Naive B cell (primary cell): ENCODE measurements around the gene GABPB1. TPM values are rescaled to one million over a fixed set of nuclear protein-coding genes. Genes with fewer than 3 reads are reported as not detected.

ENCODE experiments used
- ATAC-seq, 2 donors: fragments of 150-1000 bp; cut with Tn5 transposase; 2 replicates each; pipeline ENCODE4 v1.10.0; 2021; ENCODE audit warnings: low read depth in 2 of 2, mild to moderate bottlenecking in 2 of 2, moderate library complexity in 2 of 2
- DNase-seq: peaks from one replicate; pipeline ENCODE4 v3.0.0; 2022
- H3K27ac Mint-ChIP-seq, 6 donors: one replicate each; pipeline ENCODE4 v1.8.0; 2020 to 2022; ENCODE audit warnings: mild to moderate bottlenecking in 6 of 6, mixed read lengths in 6 of 6, moderate library complexity in 5 of 6, inconsistent platforms in 2 of 6
- H3K27me3 Mint-ChIP-seq, 3 donors: one replicate each; pipeline ENCODE4 v1.8.0; 2021 to 2022; ENCODE audit warnings: mixed read lengths in 3 of 3, mild to moderate bottlenecking in 1 of 3
- H3K36me3 Mint-ChIP-seq, 2 donors: one replicate each; pipeline ENCODE4 v1.8.0; 2020 to 2022; ENCODE audit warnings: mixed read lengths in 2 of 2, inconsistent platforms in 1 of 2, mild to moderate bottlenecking in 1 of 2
- H3K4me1 Mint-ChIP-seq, 3 donors: one replicate each; pipeline ENCODE4 v1.8.0; 2020 to 2022; ENCODE audit warnings: mixed read lengths in 3 of 3, inconsistent platforms in 1 of 3, mild to moderate bottlenecking in 1 of 3, moderate library complexity in 1 of 3
- H3K4me3 Mint-ChIP-seq, 8 donors: one replicate each; pipeline ENCODE4 v1.8.0; 2020 to 2022; ENCODE audit warnings: mild to moderate bottlenecking in 8 of 8, mixed read lengths in 8 of 8, moderate library complexity in 8 of 8, inconsistent platforms in 2 of 8
- H3K9me3 Mint-ChIP-seq, 7 donors: one replicate each; pipeline ENCODE4 v1.8.0; 2020 to 2022; ENCODE audit warnings: mixed read lengths in 7 of 7, mild to moderate bottlenecking in 5 of 7, inconsistent platforms in 2 of 7, moderate library complexity in 1 of 7
- polyA plus RNA-seq, 6 donors: library from polyadenylated mRNA; unstranded; fragments of 300-500 nt; fragmentation: Illumina TruSeq; gene quantifications; one replicate each; pipeline ENCODE4 v1.2.3, GENCODE V29; 2021; ENCODE audit warnings: low read depth in 6 of 6

Gene GABPB1
- polyA plus RNA-seq, 6 donors from 2014 or later, result 40.1 to 67.8 (median 48.2) TPM

DNA sequence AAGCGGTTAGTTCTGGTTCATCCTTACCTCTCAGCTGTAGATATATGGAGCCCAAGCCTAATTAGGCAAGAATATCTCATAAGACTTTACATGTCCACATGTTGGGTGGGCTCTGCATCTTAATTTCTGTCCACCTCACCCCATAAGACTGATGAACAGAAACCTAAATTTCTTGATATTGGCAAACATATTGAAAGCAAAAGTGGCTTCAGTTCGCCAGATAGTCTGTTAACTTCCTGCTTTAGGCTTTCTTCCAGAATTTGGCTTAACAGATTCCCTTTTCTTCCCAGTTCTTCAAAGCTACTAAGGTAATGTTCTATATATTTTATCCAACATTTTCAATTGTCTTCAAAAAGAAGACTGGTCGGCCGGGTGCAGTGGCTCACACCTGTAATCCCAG, 19.7 kb downstream of the GABPB1 start:
- H3K27me3 Mint-ChIP-seq, result no peaks in the 10 kb centered on the region
- peak overlapping the region in 1 of 6 donors; percentile 81 for H3K27ac Mint-ChIP-seq
- no peak for ATAC-seq

GRCh38 chr15:50333229-50333628, 21.8 kb downstream of the GABPB1 start:
- no peak overlapping the region for H3K4me3 Mint-ChIP-seq
- H3K27me3 Mint-ChIP-seq, result no peaks in the 10 kb centered on the region
- peak overlapping the region in 1 of 6 donors; percentile 16 for H3K27ac Mint-ChIP-seq
- H3K9me3 Mint-ChIP-seq, result no peaks in the 10 kb centered on the region
- H3K4me1 Mint-ChIP-seq, result peaks cover 25 to 33% (median 28%) of the 10 kb centered on the region in 3 donors
- ATAC-seq (no peak), DNase-seq (no peak)
- H3K36me3 Mint-ChIP-seq, result no peaks in the 10 kb centered on the region

More for the DNA sequence above, 19.7 kb downstream of the GABPB1 start:
- Mint-ChIP-seq H3K4me3 (no peak overlapping the region), H3K36me3 (no peaks in the 10 kb centered on the region), H3K9me3 (no peaks in the 10 kb centered on the region), H3K4me1 (peaks cover 34 to 46% (median 43%) of the 10 kb centered on the region in 3 donors)
- no peak for DNase-seq

- peaks cover 24 to 41% (median 25%) of the 10 kb centered on the region in 3 donors for H3K4me1 Mint-ChIP-seq
These were observed 24.1 kb downstream of the GABPB1 start for GRCh38 chr15:50330921-50331320.

DNA sequence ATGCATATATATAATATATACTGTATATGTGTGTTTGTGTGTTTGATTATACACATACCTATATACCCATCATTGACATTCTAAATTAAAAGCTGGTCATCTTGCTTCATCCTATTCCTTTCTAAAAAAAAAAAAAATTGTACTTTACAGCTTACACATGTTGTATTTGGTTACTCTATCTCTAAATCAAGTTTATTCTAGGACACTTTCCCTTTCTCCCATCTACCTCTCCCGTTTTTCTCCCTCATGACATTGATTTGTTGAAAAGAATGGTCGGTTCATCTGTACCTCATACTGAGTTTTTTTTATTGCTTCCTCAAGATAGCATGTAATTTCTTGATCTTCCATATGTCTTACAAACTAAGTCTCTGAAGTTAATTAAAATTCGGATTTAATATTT, 26.9 kb downstream of the GABPB1 start:
- Mint-ChIP-seq H3K27ac (peak overlapping the region in 2 of 6 donors; percentile 6 to 34), H3K4me1 (peaks cover 15 to 38% (median 21%) of the 10 kb centered on the region in 3 donors), H3K4me3 (no peak overlapping the region), H3K36me3 (peaks cover 0 to 6% of the 10 kb centered on the region in 2 donors), H3K9me3 (no peaks in the 10 kb centered on the region), H3K27me3 (no peaks in the 10 kb centered on the region)
- ATAC-seq, result no peak
- no peak for DNase-seq

More at GRCh38 chr15:50330921-50331320, 24.1 kb downstream of the GABPB1 start:
- H3K36me3 Mint-ChIP-seq, result no peaks in the 10 kb centered on the region
- ATAC-seq (no peak), DNase-seq (no peak)
- H3K4me3 Mint-ChIP-seq, result no peak overlapping the region
- H3K9me3 Mint-ChIP-seq, result no peaks in the 10 kb centered on the region
- peak overlapping the region in 2 of 6 donors; percentile 4 to 49 for H3K27ac Mint-ChIP-seq
- no peaks in the 10 kb centered on the region for H3K27me3 Mint-ChIP-seq

GRCh38 chr15:50321680-50322210, 33.3 kb downstream of the GABPB1 start:
- Mint-ChIP-seq H3K9me3 (no peaks in the 10 kb centered on the region), H3K36me3 (peaks cover 0 to 6% of the 10 kb centered on the region in 2 donors), H3K4me3 (no peak overlapping the region), H3K27ac (peak overlapping the region in 1 of 6 donors; percentile 66), H3K4me1 (peaks cover 15 to 27% (median 20%) of the 10 kb centered on the region in 3 donors), H3K27me3 (no peaks in the 10 kb centered on the region)
- ATAC-seq, result no peak
- DNase-seq, result no peak

DNA sequence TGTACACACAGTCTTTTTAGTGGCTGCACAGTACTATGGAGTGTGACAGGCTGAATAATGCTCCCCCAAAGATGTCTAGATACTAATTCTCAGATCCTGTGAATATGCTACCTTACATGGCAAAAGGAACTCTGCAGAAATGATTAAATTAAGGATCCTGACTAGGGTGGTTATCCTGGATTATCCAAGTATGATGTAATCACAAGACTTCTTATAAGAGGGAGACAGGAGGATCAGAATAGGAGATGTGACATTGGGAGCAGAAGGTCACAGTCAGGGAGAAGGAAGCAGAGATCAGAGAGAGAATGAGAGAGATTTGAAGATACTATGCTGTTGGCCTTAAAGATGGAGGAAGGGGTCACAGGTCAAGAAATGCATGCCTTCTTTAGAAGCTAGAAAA, 34.5 kb downstream of the GABPB1 start:
- no peak overlapping the region for H3K4me3 Mint-ChIP-seq
- no peak for ATAC-seq
- H3K27me3 Mint-ChIP-seq, result no peaks in the 10 kb centered on the region
- peaks cover 0 to 6% of the 10 kb centered on the region in 2 donors for H3K36me3 Mint-ChIP-seq
- no peaks in the 10 kb centered on the region for H3K9me3 Mint-ChIP-seq
- H3K4me1 Mint-ChIP-seq, result peaks cover 13 to 25% (median 23%) of the 10 kb centered on the region in 3 donors
- no peak for DNase-seq
- H3K27ac Mint-ChIP-seq, result peak overlapping the region in 5 of 6 donors; percentile 4 to 46 (median 6)

DNA sequence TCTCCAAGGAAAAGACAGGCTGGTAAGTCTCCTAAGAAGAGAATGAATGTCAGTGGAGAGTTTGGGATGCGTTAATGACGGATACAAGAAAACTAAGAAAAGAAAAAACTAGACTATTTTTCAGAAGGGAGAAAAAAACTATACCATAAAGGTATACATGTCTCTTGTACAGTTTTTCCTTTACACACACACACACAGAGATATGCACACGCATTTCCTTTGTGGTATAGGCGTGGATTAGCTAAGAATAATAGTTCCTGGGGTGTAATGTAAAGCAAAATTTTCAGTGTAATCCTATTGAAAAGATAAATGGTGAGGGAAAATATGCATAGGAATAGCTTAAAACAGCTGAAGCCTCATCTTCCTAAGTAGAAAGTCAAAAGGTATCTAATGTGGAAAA, 36.3 kb downstream of the GABPB1 start:
- no peaks in the 10 kb centered on the region for H3K9me3 Mint-ChIP-seq
- H3K4me3 Mint-ChIP-seq, result peak overlapping the region in 1 of 8 donors; percentile 53
- ATAC-seq (no peak), DNase-seq (no peak)
- peaks cover 8 to 17% (median 14%) of the 10 kb centered on the region in 3 donors for H3K4me1 Mint-ChIP-seq
- no peaks in the 10 kb centered on the region for H3K36me3 Mint-ChIP-seq
- H3K27ac Mint-ChIP-seq, result peak overlapping the region in 5 of 6 donors; percentile 16 to 90 (median 36)
- H3K27me3 Mint-ChIP-seq, result no peaks in the 10 kb centered on the region

DNA sequence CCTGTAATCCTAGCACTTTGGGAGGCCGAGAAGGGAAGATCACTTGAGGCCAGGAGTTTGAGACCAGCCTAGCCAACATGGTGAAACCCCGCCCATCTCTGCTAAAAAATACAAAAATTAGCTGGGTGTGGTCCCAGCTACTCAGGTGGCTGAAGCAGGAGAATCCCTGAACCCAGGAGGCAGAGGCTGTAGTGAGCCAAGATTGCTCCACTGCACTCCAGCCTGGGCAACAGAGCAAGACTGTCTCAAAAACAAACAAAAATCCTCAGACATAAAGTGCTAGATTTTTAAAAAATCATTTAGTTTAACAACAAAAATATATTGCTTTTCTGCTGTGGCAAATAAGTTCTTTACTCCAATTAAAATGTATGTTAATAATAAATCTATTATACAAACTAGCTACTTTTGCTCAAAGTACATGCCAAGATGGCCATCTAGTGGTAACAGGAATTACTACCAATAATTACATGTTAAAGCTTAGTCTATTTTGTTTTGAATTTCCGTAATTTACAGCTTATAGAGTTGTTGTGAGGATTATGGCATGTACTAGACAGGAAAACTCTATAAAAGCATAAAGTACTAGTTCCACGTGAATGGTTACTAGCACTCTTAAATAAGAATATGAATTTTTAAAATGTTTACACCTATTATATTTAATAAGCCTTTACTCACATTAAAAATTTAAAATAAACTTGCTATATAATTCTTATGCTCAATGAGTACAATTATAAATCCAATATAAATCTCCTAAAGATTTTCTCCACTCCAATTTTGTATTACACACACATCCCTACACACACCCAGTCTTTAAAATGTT, 39.0 kb downstream of the GABPB1 start:
- Mint-ChIP-seq H3K4me3 (no peak overlapping the region), H3K36me3 (no peaks in the 10 kb centered on the region), H3K4me1 (peaks cover 8 to 21% (median 10%) of the 10 kb centered on the region in 3 donors), H3K9me3 (no peaks in the 10 kb centered on the region), H3K27ac (peak overlapping the region in 1 of 6 donors; percentile 0), H3K27me3 (no peaks in the 10 kb centered on the region)
- DNase-seq (peak; percentile 37), ATAC-seq (peak in 1 of 2 donors; percentile 37)

GRCh38 chr15:50312636-50313035, 42.4 kb downstream of the GABPB1 start:
- peaks cover 0 to 11% (median 8%) of the 10 kb centered on the region in 7 donors for H3K9me3 Mint-ChIP-seq
- H3K27me3 Mint-ChIP-seq, result no peaks in the 10 kb centered on the region
- H3K4me1 Mint-ChIP-seq, result peaks cover 0 to 8% (median 0%) of the 10 kb centered on the region in 3 donors
- no peak overlapping the region for H3K27ac Mint-ChIP-seq
- H3K36me3 Mint-ChIP-seq, result peaks cover 12 to 14% of the 10 kb centered on the region in 2 donors
- no peak for DNase-seq
- no peak overlapping the region for H3K4me3 Mint-ChIP-seq
- no peak for ATAC-seq

DNA sequence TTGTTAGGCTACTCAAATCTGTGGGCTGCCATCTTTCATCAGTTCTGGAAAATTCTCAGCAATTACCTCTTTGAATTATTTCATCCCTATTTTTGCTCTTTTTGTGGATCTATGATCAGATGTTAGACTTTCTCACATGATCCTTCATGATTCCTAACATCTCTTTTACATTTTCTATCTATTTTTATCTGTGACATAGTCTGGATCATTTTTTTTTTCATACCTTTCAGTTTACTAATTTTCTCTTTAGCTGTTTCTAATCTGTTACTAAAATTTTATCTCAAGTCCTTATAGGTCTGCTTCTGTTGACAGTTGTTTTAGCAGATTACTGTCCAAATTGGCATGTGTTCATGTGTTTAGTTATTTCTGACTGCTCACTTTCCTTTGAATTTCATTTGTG, 47.2 kb downstream of the GABPB1 start:
- no peak for DNase-seq
- H3K9me3 Mint-ChIP-seq, result peaks cover 0 to 16% (median 13%) of the 10 kb centered on the region in 7 donors
- peaks cover 0 to 17% (median 5%) of the 10 kb centered on the region in 3 donors for H3K4me1 Mint-ChIP-seq
- H3K4me3 Mint-ChIP-seq, result no peak overlapping the region
- H3K27ac Mint-ChIP-seq, result peak overlapping the region in 2 of 6 donors; percentile 24 to 47
- no peak for ATAC-seq
- H3K27me3 Mint-ChIP-seq, result no peaks in the 10 kb centered on the region
- H3K36me3 Mint-ChIP-seq, result peaks cover 24 to 28% of the 10 kb centered on the region in 2 donors

DNA sequence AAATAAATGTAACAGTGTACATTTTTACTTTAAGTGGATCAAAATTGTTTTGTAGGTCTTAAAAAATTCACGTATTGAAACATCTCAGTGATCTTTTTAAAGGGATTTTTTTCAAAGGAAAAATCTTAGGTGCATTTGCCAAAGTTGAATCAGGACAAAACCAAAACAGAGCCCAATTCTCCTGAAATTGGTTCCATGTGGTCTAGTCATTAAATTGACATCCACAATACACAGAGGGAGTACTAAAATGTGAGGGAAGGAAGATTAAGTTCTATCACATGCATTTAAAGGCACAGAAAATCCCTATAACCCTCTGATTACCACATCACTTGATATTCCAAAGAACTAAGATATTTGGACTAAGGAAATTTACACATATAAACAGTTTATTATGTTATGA, 50.2 kb downstream of the GABPB1 start:
- no peak for DNase-seq
- peaks cover 4 to 23% (median 5%) of the 10 kb centered on the region in 3 donors for H3K4me1 Mint-ChIP-seq
- peak overlapping the region in 4 of 6 donors; percentile 12 to 58 (median 26) for H3K27ac Mint-ChIP-seq
- H3K27me3 Mint-ChIP-seq, result no peaks in the 10 kb centered on the region
- H3K4me3 Mint-ChIP-seq, result no peak overlapping the region
- ATAC-seq, result no peak
- H3K36me3 Mint-ChIP-seq, result peaks cover 24 to 31% of the 10 kb centered on the region in 2 donors
- peaks cover 0 to 16% (median 13%) of the 10 kb centered on the region in 7 donors for H3K9me3 Mint-ChIP-seq

GRCh38 chr15:50302581-50302980, 52.4 kb downstream of the GABPB1 start:
- DNase-seq, result no peak
- peak; percentile 58 to 59 for ATAC-seq
- H3K36me3 Mint-ChIP-seq, result peaks cover 11 to 16% of the 10 kb centered on the region in 2 donors
- no peaks in the 10 kb centered on the region for H3K27me3 Mint-ChIP-seq
- peak overlapping the region in 4 of 6 donors; percentile 9 to 73 (median 50) for H3K27ac Mint-ChIP-seq
- H3K4me1 Mint-ChIP-seq, result peaks cover 4 to 23% (median 5%) of the 10 kb centered on the region in 3 donors
- peaks cover 0 to 6% (median 4%) of the 10 kb centered on the region in 7 donors for H3K9me3 Mint-ChIP-seq
- peak overlapping the region in 3 of 8 donors; percentile 22 to 56 (median 47) for H3K4me3 Mint-ChIP-seq

- H3K9me3 Mint-ChIP-seq, result no peaks in the 10 kb centered on the region
- no peaks in the 10 kb centered on the region for H3K27me3 Mint-ChIP-seq
- DNase-seq, result no peak
- H3K4me1 Mint-ChIP-seq, result peaks cover 5 to 12% (median 8%) of the 10 kb centered on the region in 3 donors
- H3K27ac Mint-ChIP-seq, result peak overlapping the region in 1 of 6 donors; percentile 81
- peaks cover 0 to 11% of the 10 kb centered on the region in 2 donors for H3K36me3 Mint-ChIP-seq
- no peak for ATAC-seq
- H3K4me3 Mint-ChIP-seq, result no peak overlapping the region
These were observed 56.7 kb downstream of the GABPB1 start for GRCh38 chr15:50298340-50298739.
